Muscle layer of colon (tissue), 2 donors: ENCODE results near the gene AGFG2.
"Not testable (repeated sequence)": the region's sequence is repeated elsewhere in the genome, so short reads cannot be mapped to it uniquely, and the experiment has no call there.

Source experiments
- H3K27ac ChIP-seq: one replicate; pipeline ENCODE4 v1.7.0; 2013; ENCODE audit warnings: low read depth, mild to moderate bottlenecking, low read length, moderate library complexity
- H3K27me3 ChIP-seq, 2 donors: one replicate each; pipeline ENCODE4 v1.7.0; 2013; ENCODE audit warnings: low read length in 2 of 2, mild to moderate bottlenecking in 2 of 2; ENCODE audit not compliant: insufficient read depth in 2 of 2, control insufficient read depth in 1 of 2
- H3K36me3 ChIP-seq: one replicate; pipeline ENCODE4 v1.7.0; 2013; ENCODE audit warnings: mild to moderate bottlenecking, low read length; ENCODE audit not compliant: insufficient read depth
- H3K4me1 ChIP-seq: one replicate; pipeline ENCODE4 v1.7.0; 2013; ENCODE audit warnings: mild to moderate bottlenecking, low read length; ENCODE audit not compliant: insufficient read depth
- H3K4me3 ChIP-seq, 2 donors: one replicate each; pipeline ENCODE4 v1.7.0; 2013; ENCODE audit warnings: low read length in 2 of 2, low read depth in 1 of 2, mild to moderate bottlenecking in 1 of 2, moderate library complexity in 1 of 2
- H3K9ac ChIP-seq: one replicate; pipeline ENCODE4 v1.7.0; 2013; ENCODE audit warnings: low read length
- H3K9me3 ChIP-seq: one replicate; pipeline ENCODE4 v1.7.0; 2013; ENCODE audit warnings: mild to moderate bottlenecking, low read length
- donor health status: abdominal sarcoma.
- donor health status: Adenocarcinoma of cecum.

The AGFG2 gene

DNA sequence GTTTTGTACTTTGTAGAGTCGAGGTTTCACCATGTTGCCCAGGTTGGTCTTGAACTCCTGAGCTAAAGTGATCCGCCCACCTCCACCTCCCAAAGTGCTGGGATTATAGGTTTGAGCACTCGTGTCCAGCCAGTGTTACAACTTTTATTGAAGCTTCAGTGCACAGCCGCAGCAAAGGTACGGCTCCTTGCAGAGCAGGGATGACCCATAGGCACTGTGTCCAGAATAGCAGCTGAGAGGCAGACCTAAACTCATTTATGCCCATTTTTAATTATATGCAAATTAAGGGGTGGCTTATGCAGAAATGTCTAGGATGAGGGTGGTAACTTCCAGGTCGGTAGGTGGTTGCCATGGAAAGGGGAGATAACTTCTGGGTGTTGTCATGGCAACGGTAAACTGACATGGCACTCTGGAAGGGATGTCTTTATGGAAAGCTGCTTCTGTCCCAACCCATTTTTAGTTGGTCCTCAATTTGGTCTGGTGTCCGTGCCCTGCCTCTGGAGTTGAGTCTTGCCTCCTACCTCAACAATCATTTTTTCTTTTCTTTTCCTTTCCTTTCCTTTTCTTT, 32.6 kb upstream of the AGFG2 start:
- H3K9me3 ChIP-seq: no peaks in the 10 kb centered on the region
- H3K36me3 ChIP-seq: no peaks in the 10 kb centered on the region
- no peak overlapping the region for H3K27ac ChIP-seq
- no peaks in the 10 kb centered on the region for H3K4me1 ChIP-seq
- H3K9ac ChIP-seq: no peak overlapping the region
- H3K4me3 ChIP-seq: no peak overlapping the region
- no peaks in the 10 kb centered on the region for H3K27me3 ChIP-seq

- no peak overlapping the region for H3K9ac ChIP-seq
- H3K27me3 ChIP-seq: no peaks in the 10 kb centered on the region
- no peak overlapping the region for H3K4me3 ChIP-seq
- no peaks in the 10 kb centered on the region for H3K4me1 ChIP-seq
- no peaks in the 10 kb centered on the region for H3K36me3 ChIP-seq
- H3K9me3 ChIP-seq: no peaks in the 10 kb centered on the region
- no peak overlapping the region for H3K27ac ChIP-seq
Measured at GRCh38 chr7:100509231-100509630, 29.8 kb upstream of the AGFG2 start.

GRCh38 chr7:100510437-100511239, 28.4 kb upstream of the AGFG2 start:
- Histone ChIP-seq H3K27me3 (no peaks in the 10 kb centered on the region), H3K4me3 (no peak overlapping the region), H3K27ac (no peak overlapping the region), H3K4me1 (no peaks in the 10 kb centered on the region), H3K9ac (no peak overlapping the region), H3K36me3 (no peaks in the 10 kb centered on the region), H3K9me3 (no peaks in the 10 kb centered on the region)

GRCh38 chr7:100513212-100513810, 25.7 kb upstream of the AGFG2 start:
- Histone ChIP-seq H3K27me3 (no peaks in the 10 kb centered on the region), H3K9ac (no peak overlapping the region), H3K9me3 (no peaks in the 10 kb centered on the region), H3K27ac (no peak overlapping the region), H3K4me1 (no peaks in the 10 kb centered on the region), H3K4me3 (no peak overlapping the region), H3K36me3 (no peaks in the 10 kb centered on the region)

GRCh38 chr7:100515072-100515532, 23.9 kb upstream of the AGFG2 start:
- no peak overlapping the region for H3K27ac ChIP-seq

GRCh38 chr7:100516135-100516812, 22.7 kb upstream of the AGFG2 start:
- Histone ChIP-seq H3K27ac (no peak overlapping the region), H3K4me1 (no peaks in the 10 kb centered on the region), H3K36me3 (no peaks in the 10 kb centered on the region), H3K9ac (no peak overlapping the region), H3K27me3 (no peaks in the 10 kb centered on the region), H3K4me3 (no peak overlapping the region), H3K9me3 (no peaks in the 10 kb centered on the region)

More at GRCh38 chr7:100515072-100515532, 23.9 kb upstream of the AGFG2 start:
- H3K9me3 ChIP-seq: no peaks in the 10 kb centered on the region
- H3K4me3 ChIP-seq: no peak overlapping the region
- H3K36me3 ChIP-seq: no peaks in the 10 kb centered on the region
- no peaks in the 10 kb centered on the region for H3K27me3 ChIP-seq
- no peak overlapping the region for H3K9ac ChIP-seq
- H3K4me1 ChIP-seq: no peaks in the 10 kb centered on the region

DNA sequence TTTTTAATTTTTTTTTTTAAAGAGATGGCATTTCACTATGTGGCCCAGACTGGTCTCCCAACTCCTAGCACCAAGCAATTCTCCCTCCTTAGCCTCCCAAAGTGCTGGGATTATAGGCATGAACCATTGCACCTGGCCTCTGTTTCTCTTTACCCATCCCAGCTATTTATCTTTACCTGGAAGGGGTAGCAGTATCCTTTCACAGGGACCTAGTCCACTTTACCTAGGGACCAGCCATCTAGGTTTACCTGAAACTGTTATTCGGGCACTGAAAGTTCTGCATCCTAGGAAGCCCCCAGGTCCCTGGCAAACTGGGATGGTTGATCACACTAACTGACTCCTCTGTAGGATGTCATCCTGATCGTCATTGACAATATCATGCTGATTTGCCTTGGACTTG, 21.7 kb upstream of the AGFG2 start:
- no peaks in the 10 kb centered on the region for H3K9me3 ChIP-seq
- no peaks in the 10 kb centered on the region for H3K4me1 ChIP-seq

DNA sequence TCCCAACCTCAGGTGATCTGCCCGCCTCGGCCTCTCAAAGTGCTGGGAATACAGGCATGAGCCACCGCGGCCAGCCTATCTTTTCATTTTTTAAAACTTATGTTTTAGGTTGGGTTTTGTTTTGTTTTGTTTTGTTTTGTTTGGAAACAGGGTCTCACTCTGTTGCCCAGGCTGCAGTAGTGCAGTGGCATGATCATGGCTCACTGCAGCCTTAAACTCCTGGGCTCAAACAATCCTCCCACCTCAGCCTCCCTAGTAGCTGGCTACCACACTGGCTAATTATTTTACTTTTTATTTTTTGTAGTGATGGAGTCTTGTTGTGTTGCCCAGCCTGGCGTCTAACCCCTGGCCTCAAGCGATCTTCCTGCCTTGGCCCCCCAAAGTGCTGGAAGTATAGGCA, 19.4 kb upstream of the AGFG2 start:
- no peaks in the 10 kb centered on the region for H3K27me3 ChIP-seq
- no peak overlapping the region for H3K27ac ChIP-seq
- H3K4me1 ChIP-seq: no peaks in the 10 kb centered on the region
- H3K36me3 ChIP-seq: no peaks in the 10 kb centered on the region
- H3K9me3 ChIP-seq: no peaks in the 10 kb centered on the region
- no peak overlapping the region for H3K4me3 ChIP-seq
- no peak overlapping the region for H3K9ac ChIP-seq

More for the DNA sequence above, 21.7 kb upstream of the AGFG2 start:
- no peak overlapping the region for H3K27ac ChIP-seq
- no peak overlapping the region for H3K9ac ChIP-seq
- H3K36me3 ChIP-seq: no peaks in the 10 kb centered on the region
- no peaks in the 10 kb centered on the region for H3K27me3 ChIP-seq
- no peak overlapping the region for H3K4me3 ChIP-seq

DNA sequence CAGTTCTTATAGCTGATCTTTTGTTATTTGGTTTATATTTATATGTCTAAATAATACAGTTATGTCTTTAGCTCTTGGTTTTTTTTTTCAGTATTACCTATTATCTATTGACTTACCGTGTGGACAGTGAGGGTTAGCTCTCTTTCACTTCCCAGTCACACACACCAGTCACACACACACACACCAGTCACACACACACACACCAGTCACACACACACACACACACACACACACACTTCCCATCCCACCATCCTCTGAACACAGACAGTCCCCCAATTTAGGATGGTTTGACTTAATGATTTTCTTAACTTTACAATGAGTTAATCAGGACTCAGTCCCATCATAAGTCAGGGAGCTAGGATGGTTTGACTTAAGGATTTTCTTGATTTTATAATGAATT, 18.9 kb upstream of the AGFG2 start:
- Histone ChIP-seq H3K4me1 (no peaks in the 10 kb centered on the region), H3K4me3 (no peak overlapping the region), H3K9me3 (no peaks in the 10 kb centered on the region), H3K27me3 (no peaks in the 10 kb centered on the region), H3K9ac (no peak overlapping the region), H3K36me3 (no peaks in the 10 kb centered on the region), H3K27ac (no peak overlapping the region)

GRCh38 chr7:100521076-100521475, 17.9 kb upstream of the AGFG2 start:
- H3K36me3 ChIP-seq: no peaks in the 10 kb centered on the region
- H3K9ac ChIP-seq: no peak overlapping the region
- no peak overlapping the region for H3K27ac ChIP-seq
- no peaks in the 10 kb centered on the region for H3K27me3 ChIP-seq
- no peak overlapping the region for H3K4me3 ChIP-seq
- no peaks in the 10 kb centered on the region for H3K9me3 ChIP-seq
- no peaks in the 10 kb centered on the region for H3K4me1 ChIP-seq

DNA sequence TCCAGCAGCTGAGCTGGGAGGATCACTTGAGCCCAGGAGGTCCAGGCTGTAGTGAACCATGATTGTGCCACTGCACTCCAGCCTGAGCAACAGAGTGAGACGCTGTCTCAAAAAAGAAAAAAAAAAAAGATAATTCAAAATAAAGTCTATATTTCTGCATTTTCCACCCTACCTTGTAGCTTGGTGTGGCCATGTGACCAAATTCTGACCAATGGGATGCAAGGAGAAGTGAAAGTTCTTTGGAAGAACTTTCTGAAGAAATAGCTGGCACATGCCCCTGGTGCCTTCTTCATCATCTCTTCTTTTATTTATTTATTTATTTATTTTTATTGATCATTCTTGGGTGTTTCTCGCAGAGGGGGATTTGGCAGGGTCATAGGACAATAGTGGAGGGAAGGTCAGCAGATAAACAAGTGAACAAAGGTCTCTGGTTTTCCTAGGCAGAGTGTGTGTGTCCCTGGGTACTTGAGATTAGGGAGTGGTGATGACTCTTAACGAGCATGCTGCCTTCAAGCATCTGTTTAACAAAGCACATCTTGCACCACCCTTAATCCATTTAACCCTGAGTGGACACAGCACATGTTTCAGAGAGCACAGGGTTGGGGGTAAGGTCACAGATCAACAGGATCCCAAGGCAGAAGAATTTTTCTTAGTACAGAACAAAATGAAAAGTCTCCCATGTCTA, 17.0 kb upstream of the AGFG2 start:
- H3K4me1 ChIP-seq, H3K36me3 ChIP-seq, H3K27me3 ChIP-seq, H3K9ac ChIP-seq, H3K27ac ChIP-seq, H3K9me3 ChIP-seq, H3K4me3 ChIP-seq: not testable (repeated sequence)
